Esophagus squamous epithelium (tissue), 5 donors: ENCODE measurements around the gene SPDEF. TPM values are rescaled to one million over a fixed set of nuclear protein-coding genes. Genes with fewer than 3 reads are reported as not detected.

Source experiments
- DNase-seq: peaks from one replicate; lab custom pipeline; 2025; lab: John Stamatoyannopoulos, UW
- H3K27ac ChIP-seq, 4 donors: fragments of 200-600 bp; sonication (generic); one replicate each; pipeline ENCODE4 v1.5.1; 2016 to 2019; ENCODE audit warnings: mild to moderate bottlenecking in 1 of 4
- H3K27me3 ChIP-seq, 4 donors: fragments of 200-600 bp; sonication (generic); 1 replicate in 3 of 4; 2 replicates in 1 of 4; pipeline versions ENCODE4 v1.5.1 to v1.6.0; 2017 to 2021; ENCODE audit warnings: antibody characterized with exemption in 1 of 4
- H3K36me3 ChIP-seq, 3 donors: fragments of 200-600 bp; sonication (generic); one replicate each; pipeline ENCODE4 v1.5.1; 2016 to 2019
- H3K4me1 ChIP-seq, 3 donors: fragments of 200-600 bp; sonication (generic); one replicate each; pipeline ENCODE4 v1.5.1; 2017 to 2019
- H3K4me3 ChIP-seq, 4 donors: fragments of 200-600 bp; sonication (generic); 1 replicate in 3 of 4; 2 replicates in 1 of 4; pipeline ENCODE4 v1.5.1; 2016 to 2019; ENCODE audit warnings: mild to moderate bottlenecking in 2 of 4, moderate library complexity in 1 of 4
- H3K9me3 ChIP-seq, 3 donors: fragments of 200-600 bp; sonication (generic); one replicate each; pipeline ENCODE4 v1.5.1; 2016 to 2019
- POLR2A ChIP-seq, 4 donors: fragments of 450-650 bp; IDR thresholded peaks; one replicate each; pipeline ENCODE4 v1.6.1; 2017; ENCODE audit warnings: antibody characterized with exemption in 4 of 4, mild to moderate bottlenecking in 4 of 4, moderate library complexity in 3 of 4
- WGBS, 2 donors: methylation state at CpG; one replicate each; pipeline ENCODE4 v1.1.5; 2018; 5-methylcytosine and 5-hydroxymethylcytosine counted together
- intact Hi-C: fragments of 100-400 bp; cut with DNase I; formaldehyde crosslinking; loops from one replicate; pipeline ENCODE4 v1.15.0; 2022
- total RNA-seq, 4 donors: library from RNA; depleted of rRNA; stranded (reverse); fragments of >200 nt; gene quantifications; one replicate each; pipeline ENCODE4 v1.1.0, GENCODE V29; 2016
- TF ChIP-seq, protein P1 (sequence below), 6 experiments: fragments of 450-650 bp in 4 of 6; fragments of 200-600 bp in 2 of 6; sonication (generic) in 2 of 6; IDR thresholded peaks; one replicate each; pipeline ENCODE4 v1.5.1; 2016 to 2019; ENCODE audit warnings: antibody characterized with exemption in 6 of 6, mild to moderate bottlenecking in 4 of 6, moderate library complexity in 4 of 6
- donor health status: DM: yes; HTN: yes; CAD: no.

The SPDEF gene
- total RNA-seq, 4 donors from 2014 or later = 0.79 TPM; not detected in 3

DNA sequence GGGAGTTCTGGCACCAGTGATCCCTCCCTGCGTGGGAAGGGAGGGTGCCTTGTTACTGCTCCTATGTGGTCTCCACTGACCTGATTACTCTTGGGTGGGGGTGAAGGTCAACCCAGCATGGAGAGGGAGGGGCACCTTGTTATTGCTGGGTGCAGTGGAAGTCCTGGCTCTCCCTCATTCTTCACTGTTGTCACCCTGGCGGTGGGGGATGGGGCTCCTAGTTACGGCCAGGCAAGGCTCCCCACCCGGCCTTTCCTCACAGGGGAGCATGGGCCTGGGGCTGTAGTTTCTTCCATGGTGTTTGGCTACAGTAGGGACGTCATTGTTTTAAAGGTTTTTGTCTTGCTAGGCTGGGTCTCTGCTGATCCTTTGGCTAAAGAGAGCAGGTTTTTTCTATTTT, 49.4 kb downstream of the SPDEF start:
- Histone ChIP-seq H3K27ac (no peak overlapping the region), H3K4me3 (no peak overlapping the region), H3K27me3 (no peaks in the 10 kb centered on the region), H3K4me1 (no peaks in the 10 kb centered on the region), H3K9me3 (peaks cover 0 to 9% (median 0%) of the 10 kb centered on the region in 3 donors), H3K36me3 (no peaks in the 10 kb centered on the region)
- WGBS, 2 donors = 73 to 85% methylated on average over 3 to 5 of the region's 5 CpGs
- DNase-seq = no peak
- intact Hi-C loops = no loop called here
- TF ChIP-seq, protein P1, sequence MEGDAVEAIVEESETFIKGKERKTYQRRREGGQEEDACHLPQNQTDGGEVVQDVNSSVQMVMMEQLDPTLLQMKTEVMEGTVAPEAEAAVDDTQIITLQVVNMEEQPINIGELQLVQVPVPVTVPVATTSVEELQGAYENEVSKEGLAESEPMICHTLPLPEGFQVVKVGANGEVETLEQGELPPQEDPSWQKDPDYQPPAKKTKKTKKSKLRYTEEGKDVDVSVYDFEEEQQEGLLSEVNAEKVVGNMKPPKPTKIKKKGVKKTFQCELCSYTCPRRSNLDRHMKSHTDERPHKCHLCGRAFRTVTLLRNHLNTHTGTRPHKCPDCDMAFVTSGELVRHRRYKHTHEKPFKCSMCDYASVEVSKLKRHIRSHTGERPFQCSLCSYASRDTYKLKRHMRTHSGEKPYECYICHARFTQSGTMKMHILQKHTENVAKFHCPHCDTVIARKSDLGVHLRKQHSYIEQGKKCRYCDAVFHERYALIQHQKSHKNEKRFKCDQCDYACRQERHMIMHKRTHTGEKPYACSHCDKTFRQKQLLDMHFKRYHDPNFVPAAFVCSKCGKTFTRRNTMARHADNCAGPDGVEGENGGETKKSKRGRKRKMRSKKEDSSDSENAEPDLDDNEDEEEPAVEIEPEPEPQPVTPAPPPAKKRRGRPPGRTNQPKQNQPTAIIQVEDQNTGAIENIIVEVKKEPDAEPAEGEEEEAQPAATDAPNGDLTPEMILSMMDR (IDR thresholded peaks at IDR 0.05) = no peak
- TF ChIP-seq POLR2A (IDR thresholded peaks at IDR 0.05) = no peak

DNA sequence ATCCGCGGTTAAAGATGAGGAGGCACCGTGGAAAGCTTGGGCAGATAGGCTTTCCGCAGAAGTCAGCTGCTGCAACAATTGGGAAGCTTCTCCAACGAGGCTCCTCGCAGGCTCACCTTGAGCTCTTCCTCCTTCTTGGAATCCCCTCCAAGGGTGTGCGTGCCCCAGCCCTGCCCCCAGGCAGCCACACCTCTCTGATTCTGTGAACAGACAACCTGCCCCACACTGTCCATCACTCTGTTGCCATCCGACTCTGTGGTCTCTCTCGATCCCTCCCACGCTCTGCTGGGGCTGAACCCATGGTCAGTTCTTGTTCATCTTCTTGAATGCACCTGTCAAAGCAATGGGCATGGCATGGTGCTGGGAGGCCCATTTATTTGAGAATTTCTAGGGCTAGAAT, 58.7 kb downstream of the SPDEF start:
- DNase-seq = no peak
- TF ChIP-seq POLR2A (IDR thresholded peaks at IDR 0.05) = no peak
- Histone ChIP-seq H3K4me1 (no peaks in the 10 kb centered on the region), H3K27ac (no peak overlapping the region), H3K9me3 (peaks cover 0 to 8% (median 5%) of the 10 kb centered on the region in 3 donors), H3K4me3 (no peak overlapping the region), H3K36me3 (no peaks in the 10 kb centered on the region), H3K27me3 (peaks cover 0 to 6% (median 0%) of the 10 kb centered on the region in 4 donors)
- WGBS, 2 donors = 64 to 75% methylated on average over 10 of the region's 10 CpGs
- intact Hi-C loops = no loop called here

DNA sequence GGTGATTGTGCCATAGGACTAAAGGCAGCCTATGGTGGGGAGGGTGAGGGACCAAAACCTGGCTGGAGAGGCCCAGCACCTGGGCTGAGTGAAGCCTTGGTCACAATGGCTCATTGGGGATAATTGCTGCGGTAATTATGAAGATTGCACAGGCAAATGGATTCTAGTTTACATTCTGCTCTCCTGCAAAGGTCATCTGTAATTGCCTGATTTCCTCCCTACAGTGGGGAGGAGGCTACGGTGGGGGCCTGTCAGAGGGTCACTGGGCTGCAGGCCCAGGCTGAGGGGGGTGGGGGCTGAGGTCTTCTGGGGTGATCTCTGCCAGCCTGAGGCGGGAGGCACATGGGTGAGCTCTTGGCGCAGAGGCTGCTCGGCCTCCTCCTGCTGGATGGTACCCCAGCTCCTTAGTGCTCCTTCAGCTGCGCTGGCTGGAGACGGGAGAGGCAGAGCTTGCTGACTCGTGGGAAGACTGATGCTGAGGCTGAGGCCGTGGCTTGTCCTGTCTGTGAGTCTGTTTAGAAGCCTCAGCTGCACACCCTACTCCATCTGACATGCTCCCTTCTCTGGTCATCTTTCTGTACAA, 59.9 kb downstream of the SPDEF start:
- Histone ChIP-seq H3K27ac (no peak overlapping the region), H3K4me1 (peaks cover 0 to 4% (median 1%) of the 10 kb centered on the region in 3 donors), H3K27me3 (peaks cover 0 to 6% (median 0%) of the 10 kb centered on the region in 4 donors), H3K36me3 (no peaks in the 10 kb centered on the region), H3K9me3 (peaks cover 0 to 8% (median 5%) of the 10 kb centered on the region in 3 donors), H3K4me3 (no peak overlapping the region)
- intact Hi-C loops = no loop called here
- DNase-seq = no peak
- TF ChIP-seq POLR2A (IDR thresholded peaks at IDR 0.05) = no peak
- TF ChIP-seq, protein P1 (IDR thresholded peaks at IDR 0.05) = no peak
- 50% methylated on average over 2 of the region's 9 CpGs; no CpG with 5 or more reads in 1 of the 2 donors for WGBS, 2 donors

DNA sequence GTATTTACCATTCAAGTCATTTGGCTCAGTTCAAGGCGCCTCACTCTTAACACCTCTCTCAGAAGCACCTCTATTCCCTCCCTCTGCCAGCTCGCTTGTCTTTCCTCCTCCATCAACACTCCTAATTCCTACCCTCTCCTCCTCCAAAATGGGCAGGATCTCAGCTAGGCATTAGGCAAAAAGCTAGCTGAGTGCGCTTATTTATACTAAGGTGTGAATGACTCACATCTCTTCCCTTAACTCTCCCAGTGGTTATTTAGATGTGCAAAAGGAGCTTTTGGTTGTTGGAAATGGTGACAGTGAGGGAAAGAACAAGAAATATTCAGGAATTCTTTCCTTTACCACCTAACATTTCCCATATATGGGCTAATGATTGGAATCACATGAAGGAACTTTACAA, 61.2 kb downstream of the SPDEF start:
- intact Hi-C loops = no loop called here

DNA sequence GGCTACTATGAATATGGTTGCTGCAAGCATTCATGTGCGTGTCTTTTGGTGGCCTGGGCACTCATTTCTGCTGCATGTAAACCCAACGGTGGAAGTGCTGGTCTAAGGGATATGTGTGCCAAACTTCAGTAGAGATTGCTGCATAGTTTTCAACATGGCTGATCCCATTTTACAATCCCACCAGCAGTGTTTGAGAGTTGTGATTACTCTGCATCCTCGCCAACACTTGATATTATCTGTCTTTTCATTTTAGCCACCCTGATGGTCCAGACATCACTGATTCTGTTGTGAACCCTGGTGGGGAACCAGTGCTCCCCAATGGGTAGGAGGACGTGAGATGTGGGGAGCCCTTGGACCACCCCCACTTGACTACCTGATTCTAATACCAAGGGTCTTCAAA, 62.8 kb downstream of the SPDEF start:
- Histone ChIP-seq H3K9me3 (no peaks in the 10 kb centered on the region), H3K4me3 (no peak overlapping the region), H3K4me1 (peaks cover 0 to 10% (median 4%) of the 10 kb centered on the region in 3 donors), H3K27me3 (peaks cover 0 to 6% (median 0%) of the 10 kb centered on the region in 4 donors), H3K27ac (no peak overlapping the region), H3K36me3 (no peaks in the 10 kb centered on the region)
- intact Hi-C loops = no loop called here
- TF ChIP-seq, protein P1 (IDR thresholded peaks at IDR 0.05) = no peak
- no peak for TF ChIP-seq POLR2A (IDR thresholded peaks at IDR 0.05)
- WGBS, 2 donors = 48 to 83% methylated on average over 3 to 4 of the region's 4 CpGs
- DNase-seq = no peak

More for the DNA sequence above, 61.2 kb downstream of the SPDEF start:
- Histone ChIP-seq H3K36me3 (no peaks in the 10 kb centered on the region), H3K27me3 (peaks cover 0 to 6% (median 0%) of the 10 kb centered on the region in 4 donors), H3K27ac (no peak overlapping the region), H3K4me1 (peaks cover 0 to 10% (median 4%) of the 10 kb centered on the region in 3 donors), H3K9me3 (peaks cover 0 to under 1% (median 0%) of the 10 kb centered on the region in 3 donors), H3K4me3 (no peak overlapping the region)
- 65 to 84% methylated on average over 3 of the region's 3 CpGs for WGBS, 2 donors
- TF ChIP-seq POLR2A (IDR thresholded peaks at IDR 0.05) = no peak
- TF ChIP-seq, protein P1 (IDR thresholded peaks at IDR 0.05) = no peak
- DNase-seq = no peak
